Gastrocnemius medialis (tissue), 4 donors: ENCODE measurements around the gene ITPRIP. TPM values are rescaled to one million over a fixed set of nuclear protein-coding genes. Genes with fewer than 3 reads are reported as not detected.

Experiments
- ATAC-seq, 2 donors: fragments of 150-250 bp; one replicate each; pipeline ENCODE4 v1.9.1; 2016
- DNase-seq, 2 donors: peaks; one replicate each; pipeline ENCODE4 v3.0.0-alpha.2; 2019
- H3K27ac ChIP-seq, 4 donors: fragments of 200-600 bp; sonication (generic); 1 replicate in 1 of 4; 2 replicates in 3 of 4; pipeline ENCODE4 v1.5.1; 2016 to 2018; ENCODE audit warnings: mild to moderate bottlenecking in 2 of 4, moderate library complexity in 1 of 4
- H3K27me3 ChIP-seq, 3 donors: fragments of 200-600 bp; sonication (generic) in 2 of 3; 1 replicate in 1 of 3; 2 replicates in 2 of 3; pipeline versions ENCODE4 v1.5.1 to v1.6.0; 2016 to 2019; ENCODE audit warnings: mild to moderate bottlenecking in 1 of 3, moderate library complexity in 1 of 3
- H3K36me3 ChIP-seq, 2 donors: fragments of 200-600 bp; sonication (generic) in 1 of 2; one replicate each; pipeline ENCODE4 v1.5.1; 2017 to 2018
- H3K4me1 ChIP-seq, 2 donors: fragments of 200-600 bp; sonication (generic) in 1 of 2; one replicate each; pipeline ENCODE4 v1.5.1; 2016 to 2017; ENCODE audit warnings: mild to moderate bottlenecking in 2 of 2
- H3K4me3 ChIP-seq, 4 donors: fragments of 200-600 bp; sonication (generic) in 3 of 4; 1 replicate in 1 of 4; 2 replicates in 3 of 4; pipeline ENCODE4 v1.5.1; 2016 to 2019; ENCODE audit warnings: mild to moderate bottlenecking in 2 of 4
- H3K9me3 ChIP-seq, 3 donors: fragments of 200-600 bp; sonication (generic) in 2 of 3; 1 replicate in 1 of 3; 2 replicates in 2 of 3; pipeline ENCODE4 v1.5.1; 2016 to 2019
- POLR2A ChIP-seq, 2 donors: fragments of 450-650 bp; IDR thresholded peaks; one replicate each; pipeline ENCODE4 v1.6.1; 2017; ENCODE audit warnings: antibody characterized with exemption in 2 of 2, mild to moderate bottlenecking in 2 of 2, moderate library complexity in 2 of 2
- in situ Hi-C, 4 donors: fragments of 200-750 bp; cut with MboI; loops; one replicate each; pipeline versions ENCODE4 v1.15.0 to v1.8.0; 2017; ENCODE audit warnings: low sequenced_read_pairs in 4 of 4
- intact Hi-C: fragments of 100-400 bp; cut with DNase I; formaldehyde crosslinking; loops from one replicate; pipeline ENCODE4 v1.15.1; 2023; ENCODE audit warnings: low total_unique reads
- total RNA-seq, 4 donors: library from RNA; depleted of rRNA; stranded (reverse); fragments of >200 nt; gene quantifications; one replicate each; pipeline versions ENCODE4 v1.1.0 to v1.2.3, GENCODE V29; 2016
- TF ChIP-seq, protein P1 (sequence below), 5 experiments: fragments of 450-650 bp in 3 of 5; fragments of 200-600 bp in 2 of 5; sonication (generic) in 2 of 5; IDR thresholded peaks in 4 of 5; conservative IDR thresholded peaks in 1 of 5; 1 replicate in 4 of 5; 2 replicates in 1 of 5; pipeline ENCODE4 v1.5.1; 2016 to 2019; ENCODE audit warnings: antibody characterized with exemption in 5 of 5, mild to moderate bottlenecking in 3 of 5, moderate library complexity in 3 of 5

ITPRIP gene
- total RNA-seq, 4 donors from 2014 or later: 5.0 to 19.9 (median 7.9) TPM

DNA sequence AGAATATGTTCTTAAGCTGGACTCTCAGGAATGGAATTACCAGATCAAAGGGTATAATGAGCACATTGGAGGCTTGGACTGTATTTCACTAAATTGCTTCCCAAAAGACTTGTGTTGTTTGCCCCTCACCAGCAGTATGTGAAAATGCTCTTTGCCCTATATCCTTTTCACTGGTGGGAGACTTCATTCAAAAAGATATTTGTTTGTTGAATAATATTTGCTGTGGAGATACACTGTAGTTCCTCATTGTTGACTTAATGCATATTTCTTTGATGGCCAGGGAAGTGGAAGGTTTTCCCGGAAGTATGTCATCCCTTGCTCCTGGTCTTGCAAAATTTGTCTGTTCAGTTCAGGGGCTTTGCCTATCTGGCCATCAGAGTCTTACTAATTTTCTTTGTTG is 49.9 kb downstream of the ITPRIP start:
- no peaks in the 10 kb centered on the region for H3K27me3 ChIP-seq
- no peak overlapping the region for H3K4me3 ChIP-seq
- ATAC-seq (no peak), DNase-seq (no peak)
- in situ Hi-C loops: no loop called here
- intact Hi-C loops: no loop called here
- TF ChIP-seq POLR2A (IDR thresholded peaks at IDR 0.05): no peak
- TF ChIP-seq, protein P1, sequence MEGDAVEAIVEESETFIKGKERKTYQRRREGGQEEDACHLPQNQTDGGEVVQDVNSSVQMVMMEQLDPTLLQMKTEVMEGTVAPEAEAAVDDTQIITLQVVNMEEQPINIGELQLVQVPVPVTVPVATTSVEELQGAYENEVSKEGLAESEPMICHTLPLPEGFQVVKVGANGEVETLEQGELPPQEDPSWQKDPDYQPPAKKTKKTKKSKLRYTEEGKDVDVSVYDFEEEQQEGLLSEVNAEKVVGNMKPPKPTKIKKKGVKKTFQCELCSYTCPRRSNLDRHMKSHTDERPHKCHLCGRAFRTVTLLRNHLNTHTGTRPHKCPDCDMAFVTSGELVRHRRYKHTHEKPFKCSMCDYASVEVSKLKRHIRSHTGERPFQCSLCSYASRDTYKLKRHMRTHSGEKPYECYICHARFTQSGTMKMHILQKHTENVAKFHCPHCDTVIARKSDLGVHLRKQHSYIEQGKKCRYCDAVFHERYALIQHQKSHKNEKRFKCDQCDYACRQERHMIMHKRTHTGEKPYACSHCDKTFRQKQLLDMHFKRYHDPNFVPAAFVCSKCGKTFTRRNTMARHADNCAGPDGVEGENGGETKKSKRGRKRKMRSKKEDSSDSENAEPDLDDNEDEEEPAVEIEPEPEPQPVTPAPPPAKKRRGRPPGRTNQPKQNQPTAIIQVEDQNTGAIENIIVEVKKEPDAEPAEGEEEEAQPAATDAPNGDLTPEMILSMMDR (IDR thresholded peaks at IDR 0.05 in 4 of 5, conservative IDR thresholded peaks at IDR 0.05 in 1 of 5): no peak
- no peaks in the 10 kb centered on the region for H3K36me3 ChIP-seq
- H3K4me1 ChIP-seq: no peaks in the 10 kb centered on the region
- H3K9me3 ChIP-seq: no peaks in the 10 kb centered on the region
- H3K27ac ChIP-seq: no peak overlapping the region

DNA sequence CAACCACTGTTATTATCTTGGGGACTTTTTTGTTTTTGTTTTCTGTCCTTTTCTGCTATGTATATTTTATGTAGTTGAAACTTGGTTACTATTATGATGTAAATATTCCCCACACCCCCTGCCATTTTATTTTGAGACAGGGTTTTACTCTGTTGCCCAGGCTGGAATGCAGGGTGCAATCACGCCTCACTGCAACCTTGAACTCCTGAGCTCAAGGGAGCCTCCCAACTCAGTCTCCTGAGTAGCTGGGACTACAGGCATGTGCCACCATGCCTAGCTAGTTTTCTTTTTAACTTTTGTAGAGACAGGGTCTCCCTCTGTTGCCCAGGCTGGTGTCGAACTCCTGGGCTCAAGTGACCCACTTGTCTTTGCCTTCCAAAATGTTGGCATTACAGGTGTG is 51.3 kb downstream of the ITPRIP start:
- H3K4me3 ChIP-seq: no peak overlapping the region
- ATAC-seq (no peak), DNase-seq (no peak)
- no peaks in the 10 kb centered on the region for H3K36me3 ChIP-seq
- H3K27me3 ChIP-seq: no peaks in the 10 kb centered on the region
- no peaks in the 10 kb centered on the region for H3K4me1 ChIP-seq
- H3K9me3 ChIP-seq: no peaks in the 10 kb centered on the region
- intact Hi-C loops (no loop called here), in situ Hi-C loops (no loop called here)
- TF ChIP-seq POLR2A (IDR thresholded peaks at IDR 0.05): no peak
- TF ChIP-seq, protein P1 (IDR thresholded peaks at IDR 0.05 in 4 of 5, conservative IDR thresholded peaks at IDR 0.05 in 1 of 5): no peak
- H3K27ac ChIP-seq: no peak overlapping the region

DNA sequence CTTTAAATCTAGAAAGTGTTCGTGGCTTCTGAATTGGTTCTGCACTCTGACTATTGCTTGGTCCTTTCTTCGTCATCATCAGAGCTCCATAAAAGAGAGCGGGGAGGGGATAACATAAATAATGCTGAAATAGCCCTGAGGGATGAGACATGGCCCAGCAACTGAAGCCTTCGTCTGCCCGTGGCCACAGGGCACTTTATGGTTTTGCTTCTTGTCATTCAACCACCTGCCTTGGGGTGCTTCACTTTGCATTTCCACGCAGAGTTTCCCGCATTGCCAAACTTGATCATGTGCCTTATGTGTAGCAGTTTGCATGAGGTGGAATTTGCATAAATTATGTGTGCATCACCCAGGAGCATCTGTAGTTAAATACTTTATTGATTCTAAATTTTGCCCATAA is 53.4 kb downstream of the ITPRIP start:
- TF ChIP-seq, protein P1 (IDR thresholded peaks at IDR 0.05 in 4 of 5, conservative IDR thresholded peaks at IDR 0.05 in 1 of 5): no peak
- no peak for TF ChIP-seq POLR2A (IDR thresholded peaks at IDR 0.05)
- no peak overlapping the region for H3K27ac ChIP-seq
- H3K4me1 ChIP-seq: no peaks in the 10 kb centered on the region
- in situ Hi-C loops: no loop called here
- H3K9me3 ChIP-seq: no peaks in the 10 kb centered on the region
- H3K4me3 ChIP-seq: no peak overlapping the region
- no peaks in the 10 kb centered on the region for H3K27me3 ChIP-seq
- DNase-seq (no peak), ATAC-seq (no peak)
- intact Hi-C loops: no loop called here
- no peaks in the 10 kb centered on the region for H3K36me3 ChIP-seq

DNA sequence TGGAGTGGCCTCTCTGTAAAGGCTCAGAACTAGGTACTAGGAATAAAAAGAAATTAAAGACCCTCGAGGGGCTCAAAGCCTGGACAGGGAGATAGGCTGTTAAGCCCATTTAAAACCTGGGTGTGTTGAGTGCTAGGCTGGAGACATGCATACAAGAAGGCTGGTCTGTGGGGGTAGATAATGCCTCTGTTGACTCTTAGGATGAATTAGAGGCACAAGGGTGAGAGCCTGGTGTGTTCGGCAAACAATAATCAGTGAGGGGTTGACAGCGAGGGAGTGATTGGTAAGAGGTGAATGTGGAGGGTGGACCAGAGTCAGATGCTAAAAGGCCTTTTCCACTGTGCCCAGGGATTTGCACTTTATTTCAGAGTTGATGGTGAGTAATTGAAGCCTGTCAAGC is 56.6 kb downstream of the ITPRIP start:
- ATAC-seq (no peak), DNase-seq (no peak)
- Histone ChIP-seq H3K4me1 (no peaks in the 10 kb centered on the region), H3K27ac (no peak overlapping the region), H3K36me3 (no peaks in the 10 kb centered on the region), H3K4me3 (no peak overlapping the region), H3K27me3 (no peaks in the 10 kb centered on the region), H3K9me3 (no peaks in the 10 kb centered on the region)
- TF ChIP-seq POLR2A (IDR thresholded peaks at IDR 0.05): no peak
- TF ChIP-seq, protein P1 (IDR thresholded peaks at IDR 0.05 in 4 of 5, conservative IDR thresholded peaks at IDR 0.05 in 1 of 5): no peak
- in situ Hi-C loops: no loop called here
- intact Hi-C loops: no loop called here

DNA sequence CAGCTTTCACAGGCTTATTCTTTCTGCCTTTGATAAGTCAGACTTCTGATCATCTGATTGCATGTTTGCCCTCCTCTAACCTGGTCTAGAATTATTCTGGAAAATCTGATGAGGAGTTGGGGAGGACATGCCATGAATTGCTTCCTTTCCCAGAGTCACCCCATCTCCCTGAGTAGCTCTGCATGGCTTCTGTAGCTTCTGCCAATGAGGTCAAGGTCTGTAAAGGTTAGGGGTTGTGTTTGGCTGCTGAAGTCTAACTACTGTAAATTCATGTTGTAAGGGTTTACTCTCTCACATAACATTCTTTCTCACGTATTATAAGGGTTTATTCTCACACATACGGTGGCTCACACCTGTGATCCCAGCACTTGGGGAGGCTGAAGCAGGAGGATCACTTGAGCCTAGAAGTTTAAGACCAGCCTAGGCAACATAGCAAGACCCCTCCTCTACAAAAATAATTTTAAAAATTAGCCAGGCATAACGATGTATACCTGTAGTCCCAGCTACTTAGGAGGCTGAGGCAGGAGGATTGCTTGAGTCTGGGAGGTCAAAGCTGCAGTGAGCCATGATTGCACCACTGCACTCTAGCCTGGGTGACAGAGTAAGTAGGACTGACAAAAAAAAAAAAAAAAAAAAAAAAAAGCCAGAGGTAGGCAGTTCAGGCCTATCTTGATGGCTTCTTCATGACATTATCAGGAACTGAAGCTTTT is 58.6 kb downstream of the ITPRIP start:
- no peaks in the 10 kb centered on the region for H3K36me3 ChIP-seq
- ATAC-seq (no peak), DNase-seq (no peak)
- in situ Hi-C loops: no loop called here
- no peak overlapping the region for H3K27ac ChIP-seq
- H3K4me3 ChIP-seq: no peak overlapping the region
- H3K27me3 ChIP-seq: peaks cover 0 to 8% (median 7%) of the 10 kb centered on the region in 3 donors
- TF ChIP-seq, protein P1 (IDR thresholded peaks at IDR 0.05 in 4 of 5, conservative IDR thresholded peaks at IDR 0.05 in 1 of 5): no peak
- no peak for TF ChIP-seq POLR2A (IDR thresholded peaks at IDR 0.05)
- H3K4me1 ChIP-seq: no peaks in the 10 kb centered on the region
- intact Hi-C loops: no loop called here
- H3K9me3 ChIP-seq: no peaks in the 10 kb centered on the region
